Cardiac muscle cell (in vitro differentiated cells and primary cell): ENCODE results near the gene CEACAM4. TPM values are rescaled to one million over a fixed set of nuclear protein-coding genes. Genes with fewer than 3 reads are reported as not detected.
A peak's percentile ranks its signal among the peaks of the same experiment; 100 is the strongest.

Experiments
- DNase-seq, 2 donors: peaks; one replicate each; pipeline versions ENCODE4 v3.0.0 to v3.0.0-alpha.2; 2010 to 2017; ENCODE audit warnings: low read depth in 1 of 2, low spot score in 1 of 2
- H3K27ac ChIP-seq: fragments of 200-600 bp; sonication (generic); 2 replicates; pipeline ENCODE4 v1.5.1; 2016
- H3K27me3 ChIP-seq: fragments of 200-600 bp; sonication (generic); 2 replicates; pipeline ENCODE4 v1.6.0; 2016; ENCODE audit warnings: control low read depth
- H3K36me3 ChIP-seq: fragments of 200-600 bp; sonication (generic); 2 replicates; pipeline ENCODE4 v1.5.1; 2016; ENCODE audit warnings: control low read depth
- H3K4me1 ChIP-seq: fragments of 200-600 bp; sonication (generic); 2 replicates; pipeline ENCODE4 v1.8.1; 2017; ENCODE audit warnings: low read depth, mild to moderate bottlenecking, mixed run types
- H3K4me3 ChIP-seq: fragments of 200-600 bp; sonication (generic); 2 replicates; pipeline ENCODE4 v1.5.1; 2016; ENCODE audit warnings: mild to moderate bottlenecking
- H3K9me3 ChIP-seq: fragments of 200-600 bp; sonication (generic); 2 replicates; pipeline ENCODE4 v1.5.1; 2017; ENCODE audit warnings: low read depth, mild to moderate bottlenecking, control low read depth
- polyA plus RNA-seq: library from polyadenylated mRNA; unstranded; fragments of >200 nt; fragmentation: Nextera tagmentation; extraction: Ambion mirVana; gene quantifications from 2 replicates; pipeline ENCODE4 v1.2.1, GENCODE V29; 2016
- total RNA-seq: library from RNA; depleted of rRNA; stranded (reverse); fragments of >200 nt; gene quantifications from 2 replicates; pipeline ENCODE4 v1.2.3, GENCODE V29; 2016
- TF ChIP-seq, protein P1 (sequence below): IDR thresholded peaks from 2 replicates; pipeline ENCODE4 v1.5.1; 2012; ENCODE audit warnings: low read depth, mild to moderate bottlenecking, low read length

The CEACAM4 gene
- total and polyA plus RNA-seq, 2 experiments from 2014 or later, result not detected

DNA sequence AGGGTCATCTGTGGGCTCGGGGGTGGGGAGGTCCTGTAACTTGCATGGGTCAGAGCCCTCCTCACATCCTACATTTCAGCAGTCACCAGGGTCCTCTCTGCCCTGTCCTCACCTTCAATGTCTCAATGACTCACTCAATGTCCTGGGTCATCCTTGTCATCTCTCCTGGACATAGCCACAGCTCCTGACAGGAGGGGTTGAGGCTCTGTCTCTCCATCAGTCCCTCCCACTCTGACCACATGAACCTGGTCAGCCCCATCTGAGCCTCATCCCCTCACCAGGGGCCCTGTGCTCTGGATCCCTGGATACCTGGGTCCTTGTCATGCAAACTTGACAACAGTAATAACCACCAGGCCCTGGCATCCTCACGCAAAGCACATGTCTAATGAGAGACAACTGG, 37.5 kb downstream of the CEACAM4 start:
- H3K9me3 ChIP-seq, result no peaks in the 10 kb centered on the region

DNA sequence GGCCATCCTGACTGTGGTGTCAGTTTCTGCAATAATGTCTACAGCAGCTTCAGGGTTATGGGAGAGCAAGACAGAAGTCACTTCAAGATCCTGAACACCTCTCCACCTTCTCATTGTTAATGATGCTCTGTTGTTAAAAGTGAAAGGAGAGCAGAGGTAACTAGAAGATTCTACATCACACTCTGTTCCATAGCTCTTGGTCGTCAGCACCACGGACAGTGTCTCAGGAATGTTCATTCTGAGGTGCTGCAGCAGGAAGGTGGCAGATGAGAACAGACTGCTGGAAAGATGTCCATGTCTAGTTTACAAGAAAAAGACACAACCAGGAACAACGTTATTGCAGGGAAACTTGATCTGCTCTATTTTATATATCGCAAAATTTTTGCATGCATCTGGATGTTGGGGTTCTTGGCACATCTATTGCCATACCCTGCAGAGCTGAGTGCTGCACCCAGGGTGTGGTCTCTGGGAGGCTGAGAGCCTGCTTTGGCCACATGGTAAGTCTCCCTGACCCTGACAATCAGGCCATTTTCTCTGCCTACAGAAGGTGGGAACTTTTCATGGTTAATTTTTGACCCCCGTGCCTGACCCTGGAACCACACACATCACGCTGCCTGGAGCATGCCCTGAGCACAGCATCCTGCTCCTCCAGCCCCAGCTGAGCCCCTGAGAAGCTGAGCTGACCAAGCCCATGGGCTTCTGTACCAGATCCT, 38.2 kb downstream of the CEACAM4 start:
- H3K27ac ChIP-seq, result no peak overlapping the region
- TF ChIP-seq, protein P1, sequence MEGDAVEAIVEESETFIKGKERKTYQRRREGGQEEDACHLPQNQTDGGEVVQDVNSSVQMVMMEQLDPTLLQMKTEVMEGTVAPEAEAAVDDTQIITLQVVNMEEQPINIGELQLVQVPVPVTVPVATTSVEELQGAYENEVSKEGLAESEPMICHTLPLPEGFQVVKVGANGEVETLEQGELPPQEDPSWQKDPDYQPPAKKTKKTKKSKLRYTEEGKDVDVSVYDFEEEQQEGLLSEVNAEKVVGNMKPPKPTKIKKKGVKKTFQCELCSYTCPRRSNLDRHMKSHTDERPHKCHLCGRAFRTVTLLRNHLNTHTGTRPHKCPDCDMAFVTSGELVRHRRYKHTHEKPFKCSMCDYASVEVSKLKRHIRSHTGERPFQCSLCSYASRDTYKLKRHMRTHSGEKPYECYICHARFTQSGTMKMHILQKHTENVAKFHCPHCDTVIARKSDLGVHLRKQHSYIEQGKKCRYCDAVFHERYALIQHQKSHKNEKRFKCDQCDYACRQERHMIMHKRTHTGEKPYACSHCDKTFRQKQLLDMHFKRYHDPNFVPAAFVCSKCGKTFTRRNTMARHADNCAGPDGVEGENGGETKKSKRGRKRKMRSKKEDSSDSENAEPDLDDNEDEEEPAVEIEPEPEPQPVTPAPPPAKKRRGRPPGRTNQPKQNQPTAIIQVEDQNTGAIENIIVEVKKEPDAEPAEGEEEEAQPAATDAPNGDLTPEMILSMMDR, result no peak
- no peak overlapping the region for H3K4me3 ChIP-seq
- H3K27me3 ChIP-seq, result no peaks in the 10 kb centered on the region
- no peaks in the 10 kb centered on the region for H3K9me3 ChIP-seq
- no peaks in the 10 kb centered on the region for H3K4me1 ChIP-seq
- DNase-seq, result peak; percentile 48 to 59
- H3K36me3 ChIP-seq, result no peaks in the 10 kb centered on the region

More for the DNA sequence above, 37.5 kb downstream of the CEACAM4 start:
- TF ChIP-seq, protein P1, result no peak
- Histone ChIP-seq H3K27ac (no peak overlapping the region), H3K4me3 (no peak overlapping the region), H3K36me3 (no peaks in the 10 kb centered on the region), H3K4me1 (no peaks in the 10 kb centered on the region), H3K27me3 (no peaks in the 10 kb centered on the region)
- no peak for DNase-seq

DNA sequence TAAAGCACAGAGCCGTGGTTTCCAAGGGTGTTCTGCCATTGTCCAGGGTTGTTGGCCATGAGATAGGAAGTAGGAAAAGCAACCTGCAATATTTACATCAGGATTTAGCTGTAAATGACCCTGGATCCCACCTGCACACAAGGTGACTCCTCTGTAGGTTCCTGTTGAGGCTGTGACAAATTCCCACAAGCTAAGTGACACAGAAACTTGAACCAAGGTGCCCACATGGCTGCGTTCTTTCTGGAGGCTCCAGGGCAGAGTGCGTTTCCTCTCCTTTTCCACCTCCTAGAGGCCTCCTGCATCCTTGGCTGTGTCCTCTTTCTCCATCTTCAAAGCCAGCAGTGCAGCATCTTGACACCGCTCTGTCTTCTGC, 39.0 kb downstream of the CEACAM4 start:
- Histone ChIP-seq H3K36me3 (no peaks in the 10 kb centered on the region), H3K27ac (no peak overlapping the region), H3K4me1 (no peaks in the 10 kb centered on the region), H3K4me3 (no peak overlapping the region), H3K27me3 (no peaks in the 10 kb centered on the region), H3K9me3 (no peaks in the 10 kb centered on the region)
- DNase-seq, result no peak
- TF ChIP-seq, protein P1, result no peak

DNA sequence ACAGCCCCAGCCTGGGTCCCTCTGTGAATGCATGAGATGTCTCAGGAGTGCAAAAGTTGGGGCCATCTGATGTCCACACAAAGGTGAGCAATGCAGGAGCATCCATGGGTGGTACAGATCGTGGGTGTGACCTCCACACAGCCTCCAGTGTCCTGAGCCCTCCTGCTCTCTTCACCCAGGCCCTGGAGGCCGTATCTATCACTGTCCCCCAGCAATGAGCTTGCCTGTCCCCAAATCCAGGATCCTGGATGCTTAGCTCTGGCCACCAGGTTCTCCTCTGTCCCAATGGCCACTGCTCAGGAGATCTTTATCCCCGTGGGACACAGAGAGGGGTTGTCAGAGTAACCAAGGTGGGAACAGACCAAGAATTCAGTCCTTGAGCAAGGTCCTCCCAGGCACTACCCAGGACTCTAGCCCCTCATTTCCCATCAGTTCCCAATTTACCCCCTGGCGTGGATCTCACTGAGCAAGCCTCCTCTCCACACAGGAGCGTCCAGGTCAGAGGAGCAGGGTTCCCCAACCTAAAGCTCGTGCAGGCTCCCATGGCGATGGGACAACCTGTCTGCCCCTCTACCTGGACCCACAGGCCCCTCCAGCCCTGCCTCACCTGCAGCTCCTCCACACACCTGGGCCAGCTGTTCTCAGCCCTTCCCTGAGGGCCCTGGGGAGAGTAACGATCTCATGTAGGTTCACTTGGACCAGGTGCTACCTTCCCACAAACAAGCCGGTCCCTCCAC, 39.6 kb downstream of the CEACAM4 start:
- Histone ChIP-seq H3K4me1 (no peaks in the 10 kb centered on the region), H3K36me3 (no peaks in the 10 kb centered on the region), H3K4me3 (no peak overlapping the region), H3K27ac (no peak overlapping the region), H3K9me3 (no peaks in the 10 kb centered on the region), H3K27me3 (no peaks in the 10 kb centered on the region)
- no peak for DNase-seq
- TF ChIP-seq, protein P1, result no peak

DNA sequence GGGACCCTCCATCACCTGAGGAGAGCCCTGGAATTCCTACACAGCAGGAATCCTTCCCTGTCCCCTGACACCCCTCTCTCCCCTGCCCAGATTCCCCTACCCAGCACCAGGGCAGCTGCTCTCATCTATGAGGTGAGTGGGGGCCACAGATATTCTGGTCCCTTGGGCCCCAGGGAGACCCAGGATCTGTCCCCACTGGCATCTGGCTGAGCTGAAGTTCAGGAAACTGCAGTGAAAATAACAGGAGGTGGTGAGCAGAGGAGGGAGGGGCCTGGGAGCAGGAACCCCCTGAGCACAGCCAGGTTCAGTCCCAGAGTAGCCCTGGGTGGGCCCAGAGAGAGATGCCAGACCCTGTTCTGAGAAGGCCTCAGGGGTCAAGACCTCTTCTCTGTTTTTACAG, 40.8 kb downstream of the CEACAM4 start:
- H3K36me3 ChIP-seq, result no peaks in the 10 kb centered on the region
- H3K9me3 ChIP-seq, result no peaks in the 10 kb centered on the region
- no peak overlapping the region for H3K27ac ChIP-seq
- DNase-seq, result no peak
- no peak overlapping the region for H3K4me3 ChIP-seq
- TF ChIP-seq, protein P1, result no peak
- H3K27me3 ChIP-seq, result no peaks in the 10 kb centered on the region
- no peaks in the 10 kb centered on the region for H3K4me1 ChIP-seq
